HG03175 (cell line): ENCODE measurements around the gene KATNB1.
"Not testable (repeated sequence)": the region's sequence is repeated elsewhere in the genome, so short reads cannot be mapped to it uniquely, and the experiment has no call there.

Source experiments
- ATAC-seq: cut with Tn5 transposase; IDR thresholded peaks from one replicate; pipeline ENCODE4 v1.9.1; 2021; ENCODE audit warnings: mild to moderate bottlenecking, moderate library complexity; ENCODE audit not compliant: unreplicated experiment

Gene KATNB1

GRCh38 chr16:57787519-57787905 is 51.9 kb downstream of the KATNB1 start:
- ATAC-seq = no peak

GRCh38 chr16:57788252-57788841 is 52.8 kb downstream of the KATNB1 start:
- no peak for ATAC-seq

- no peak for ATAC-seq
Observed at GRCh38 chr16:57788951-57789350, 53.4 kb downstream of the KATNB1 start.

- ATAC-seq = no peak
Observed at GRCh38 chr16:57791195-57791892, 55.8 kb downstream of the KATNB1 start.

GRCh38 chr16:57791893-57792461 is 56.4 kb downstream of the KATNB1 start:
- ATAC-seq = no peak

- no peak for ATAC-seq
Observed at GRCh38 chr16:57794849-57795430, 59.4 kb downstream of the KATNB1 start.

- no peak for ATAC-seq
Observed at GRCh38 chr16:57795431-57795878, 59.9 kb downstream of the KATNB1 start.

- not testable (repeated sequence) for ATAC-seq
Observed at GRCh38 chr16:57796014-57796413, 60.4 kb downstream of the KATNB1 start.

GRCh38 chr16:57797216-57797525 is 61.6 kb downstream of the KATNB1 start:
- no peak for ATAC-seq

- ATAC-seq = no peak
Observed at GRCh38 chr16:57797526-57798266, 62.1 kb downstream of the KATNB1 start.

GRCh38 chr16:57798267-57798810 is 62.8 kb downstream of the KATNB1 start:
- ATAC-seq = no peak

GRCh38 chr16:57798953-57799599 is 63.5 kb downstream of the KATNB1 start:
- no peak for ATAC-seq

GRCh38 chr16:57799600-57800199 is 64.1 kb downstream of the KATNB1 start:
- no peak for ATAC-seq

- ATAC-seq = no peak
Observed at GRCh38 chr16:57800200-57801097, 64.9 kb downstream of the KATNB1 start.

GRCh38 chr16:57801098-57801808 is 65.7 kb downstream of the KATNB1 start:
- ATAC-seq = no peak

- no peak for ATAC-seq
Observed at GRCh38 chr16:57801809-57802340, 66.3 kb downstream of the KATNB1 start.

- ATAC-seq = peak; percentile 55
Observed at GRCh38 chr16:57802341-57803133, 67.0 kb downstream of the KATNB1 start, which contains the start of gene KIFC3. Gene KIFC3, minus strand, starts transcription at chr16:57802491. Its CDS starts 4,248 bp downstream, at chr16:57798243.
